RWPE1 (cell line): ENCODE measurements around the gene HSPA14.
"Not testable (repeated sequence)": the region's sequence is repeated elsewhere in the genome, so short reads cannot be mapped to it uniquely, and the experiment has no call there.

Experiments
- CTCF ChIA-PET: fragments of 350-600 bp; sonication (Branson Sonifier 250); formaldehyde crosslinking; extraction: SDS; loops from one replicate; lab custom pipeline; 2021; lab: Yijun Ruan, JAX
- POLR2A ChIA-PET: fragments of 400-600 bp; formaldehyde crosslinking; extraction: SDS; loops from one replicate; lab custom pipeline; 2020; ENCODE audit warnings: antibody characterized with exemption; ENCODE audit not compliant: low non-redundant PET; lab: Yijun Ruan, JAX
- DNase-seq: peaks from one replicate; pipeline ENCODE4 v3.0.0; 2012; ENCODE audit warnings: low spot score
- H3K27ac ChIP-seq: fragments of 450-650 bp; 2 replicates; pipeline ENCODE4 v1.5.1; 2017
- TF ChIP-seq, protein P1 (sequence below): fragments of 450-650 bp; conservative IDR thresholded peaks from 2 replicates; pipeline ENCODE4 v1.5.1; 2017; ENCODE audit warnings: low read depth, mild to moderate bottlenecking

Gene HSPA14

DNA sequence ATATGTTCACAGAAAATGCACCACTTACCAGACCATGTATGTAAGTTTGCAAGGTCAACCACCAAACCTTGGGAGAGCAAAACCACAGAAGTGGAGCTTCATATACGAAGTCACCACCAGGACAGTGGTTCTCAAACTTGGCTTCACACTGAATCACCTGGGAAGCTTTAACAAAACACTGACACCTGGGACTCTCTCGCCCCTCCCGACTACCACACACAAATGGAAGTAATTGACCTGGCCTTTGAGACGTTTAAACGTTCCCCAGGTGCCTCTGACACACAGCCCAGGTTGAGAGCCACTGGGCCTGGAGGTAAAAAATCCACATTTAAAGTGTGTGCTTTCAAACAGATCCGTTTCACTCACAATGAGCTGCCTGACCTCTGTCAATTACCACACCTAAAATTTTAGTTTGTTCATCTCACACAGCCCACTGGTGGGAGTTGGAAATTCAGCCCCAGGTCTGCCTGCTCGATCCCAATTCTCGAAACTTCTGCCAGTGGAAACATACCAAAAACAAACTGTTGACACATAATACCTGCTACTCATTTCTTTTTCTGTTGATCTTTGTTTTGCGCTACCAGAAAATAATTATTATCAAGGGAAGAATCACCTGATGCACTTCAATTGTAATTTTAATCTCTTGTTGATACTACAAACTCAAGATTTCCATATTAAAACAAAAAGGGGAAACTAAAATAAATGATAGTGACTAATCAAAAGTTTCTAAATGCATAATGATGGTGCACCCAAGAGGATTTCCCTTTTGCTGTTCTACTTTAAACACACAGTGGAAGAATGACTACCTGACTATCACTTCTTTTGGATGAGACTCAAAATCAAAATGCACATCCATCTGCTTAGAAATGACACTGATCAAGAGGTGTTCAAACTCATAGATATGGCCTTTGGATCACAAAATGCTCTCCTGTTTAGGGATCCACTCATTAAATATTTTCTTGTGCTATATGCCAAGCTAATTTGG is 26.8 kb upstream of the HSPA14 start:
- TF ChIP-seq, protein P1, sequence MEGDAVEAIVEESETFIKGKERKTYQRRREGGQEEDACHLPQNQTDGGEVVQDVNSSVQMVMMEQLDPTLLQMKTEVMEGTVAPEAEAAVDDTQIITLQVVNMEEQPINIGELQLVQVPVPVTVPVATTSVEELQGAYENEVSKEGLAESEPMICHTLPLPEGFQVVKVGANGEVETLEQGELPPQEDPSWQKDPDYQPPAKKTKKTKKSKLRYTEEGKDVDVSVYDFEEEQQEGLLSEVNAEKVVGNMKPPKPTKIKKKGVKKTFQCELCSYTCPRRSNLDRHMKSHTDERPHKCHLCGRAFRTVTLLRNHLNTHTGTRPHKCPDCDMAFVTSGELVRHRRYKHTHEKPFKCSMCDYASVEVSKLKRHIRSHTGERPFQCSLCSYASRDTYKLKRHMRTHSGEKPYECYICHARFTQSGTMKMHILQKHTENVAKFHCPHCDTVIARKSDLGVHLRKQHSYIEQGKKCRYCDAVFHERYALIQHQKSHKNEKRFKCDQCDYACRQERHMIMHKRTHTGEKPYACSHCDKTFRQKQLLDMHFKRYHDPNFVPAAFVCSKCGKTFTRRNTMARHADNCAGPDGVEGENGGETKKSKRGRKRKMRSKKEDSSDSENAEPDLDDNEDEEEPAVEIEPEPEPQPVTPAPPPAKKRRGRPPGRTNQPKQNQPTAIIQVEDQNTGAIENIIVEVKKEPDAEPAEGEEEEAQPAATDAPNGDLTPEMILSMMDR = no peak
- POLR2A ChIA-PET = no interaction called here
- H3K27ac ChIP-seq = no peak overlapping the region
- CTCF ChIA-PET = no interaction called here
- DNase-seq = no peak

DNA sequence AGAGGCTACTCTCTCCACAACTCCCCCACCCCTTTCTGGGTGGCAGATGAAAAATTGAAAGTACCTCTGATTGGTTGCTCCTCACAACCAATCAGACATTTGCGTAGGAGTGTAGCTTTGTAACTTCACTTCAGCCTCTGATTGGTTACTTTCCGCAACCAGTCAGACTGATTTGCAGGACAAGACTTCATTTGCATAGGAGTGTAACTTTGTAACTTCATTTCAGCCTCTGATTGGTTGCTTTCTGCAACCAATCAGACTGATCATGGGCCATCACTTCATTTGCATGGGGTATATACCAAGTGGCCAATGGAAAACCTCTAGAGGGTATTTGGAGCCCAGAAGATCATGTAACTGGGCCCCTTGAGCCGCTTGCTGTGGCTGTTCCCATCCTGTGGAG is 25.8 kb upstream of the HSPA14 start:
- TF ChIP-seq, protein P1 = no peak
- no peak for DNase-seq
- H3K27ac ChIP-seq = no peak overlapping the region
- CTCF ChIA-PET = no interaction called here
- POLR2A ChIA-PET = no interaction called here

DNA sequence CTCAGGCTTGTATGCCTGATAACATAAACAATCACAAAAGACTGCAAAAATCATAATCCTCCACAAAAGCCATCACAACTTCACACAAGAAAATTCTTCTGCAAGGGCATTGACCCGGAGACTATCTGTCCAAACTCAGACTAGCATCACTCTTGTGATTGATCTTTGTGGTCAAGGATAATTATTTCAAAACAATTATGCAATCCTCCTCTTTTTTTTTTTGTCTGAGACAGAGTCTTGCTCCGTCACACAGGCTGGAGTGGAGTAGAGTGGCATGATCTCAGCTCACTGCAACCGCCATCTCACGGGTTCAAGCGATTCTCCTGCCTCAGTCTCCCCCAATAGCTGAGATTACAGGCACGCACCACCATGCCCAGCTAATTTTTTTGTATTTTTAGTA is 22.4 kb upstream of the HSPA14 start:
- H3K27ac ChIP-seq = no peak overlapping the region
- no peak for DNase-seq
- TF ChIP-seq, protein P1 = no peak
- ChIA-PET POLR2A (no interaction called here), CTCF (no interaction called here)

DNA sequence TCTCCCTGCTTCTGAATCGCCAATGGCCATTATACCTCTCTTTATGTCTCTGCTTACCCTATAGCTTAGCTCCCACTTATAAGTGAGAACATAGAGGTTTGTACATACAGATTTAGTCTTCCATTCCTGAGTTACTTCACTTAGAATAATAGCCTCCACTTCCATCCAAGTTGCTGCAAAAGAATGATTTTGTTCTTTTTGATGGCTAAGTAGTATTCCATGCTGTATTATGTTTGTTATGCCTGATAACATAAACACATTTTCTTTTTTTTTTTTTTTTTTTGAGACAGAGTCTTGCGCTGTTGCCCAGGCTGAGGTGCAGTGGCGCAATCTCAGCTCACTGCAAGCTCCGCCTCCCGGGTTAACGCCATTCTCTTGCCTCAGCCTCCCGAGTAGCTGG is 21.4 kb upstream of the HSPA14 start:
- H3K27ac ChIP-seq, POLR2A ChIA-PET, DNase-seq: not testable (repeated sequence)
- CTCF ChIA-PET = interaction anchor here (0.7 kb wide), 1 partner anchor 60 kb away, joined by 5 read pairs; no protein-coding TSS in a partner anchor

DNA sequence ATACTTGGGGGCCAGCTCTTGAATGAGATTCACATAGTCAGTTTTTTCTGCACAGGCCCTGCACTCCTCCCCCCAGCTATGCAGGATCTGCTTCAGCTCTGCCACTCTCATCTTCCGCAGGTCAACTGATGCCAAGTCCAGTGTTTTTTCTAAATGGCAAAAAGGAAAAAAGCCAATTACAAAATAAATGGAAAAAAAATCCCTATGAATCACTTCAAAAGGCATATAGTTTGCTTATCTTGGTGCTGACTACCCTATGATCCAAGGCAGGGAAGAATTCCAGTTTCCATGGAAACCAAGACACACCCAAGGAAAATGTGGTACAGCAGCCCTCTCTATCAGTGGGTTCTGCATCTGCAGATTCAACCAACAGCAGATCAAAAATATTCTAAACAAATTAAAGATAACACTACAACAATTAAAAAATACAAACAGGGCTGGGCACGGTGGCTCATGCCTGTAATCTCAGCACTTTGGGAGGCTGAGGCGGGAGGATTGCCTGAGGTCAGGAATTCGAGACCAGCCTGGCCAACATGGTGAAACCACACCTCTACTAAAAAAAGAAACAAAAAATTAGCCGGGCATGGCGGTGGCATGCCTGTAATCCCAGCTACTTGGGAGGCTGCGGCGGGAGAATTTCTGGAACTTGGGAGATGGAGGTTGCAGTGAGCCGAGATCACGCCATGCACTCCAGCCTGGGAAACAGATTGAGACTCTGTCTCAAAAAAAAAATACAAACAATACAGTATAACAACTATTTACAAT is 17.9 kb upstream of the HSPA14 start:
- CTCF ChIA-PET = interaction anchor here (0.6 kb wide), 1 partner anchor 12 kb away, joined by 3 read pairs; no protein-coding TSS in a partner anchor
- peak overlapping the region; percentile 28; the same call in 1 of the 2 replicates for H3K27ac ChIP-seq
- TF ChIP-seq, protein P1 = no peak
- POLR2A ChIA-PET = no interaction called here
- peak; percentile 80 for DNase-seq

DNA sequence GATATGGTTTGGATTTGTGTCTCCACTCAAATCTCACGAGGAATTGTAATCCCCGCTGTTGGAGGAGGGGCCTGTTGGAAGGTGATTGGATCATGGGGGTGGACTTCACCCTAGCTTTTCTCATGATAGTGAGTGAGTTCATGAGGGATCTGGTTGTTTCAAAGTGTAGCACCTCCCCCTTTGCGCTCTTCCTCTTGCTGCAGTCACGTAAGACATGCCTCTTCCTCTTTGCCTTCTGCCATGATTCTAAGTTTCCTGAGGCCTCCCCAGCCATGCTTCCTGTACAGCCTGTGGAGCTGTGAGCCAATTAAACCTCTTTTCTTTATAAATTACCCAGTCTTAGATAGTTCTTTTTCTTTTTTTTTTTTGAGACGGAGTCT is 17.3 kb upstream of the HSPA14 start:
- H3K27ac ChIP-seq = peak overlapping the region; percentile 28; the same call in 1 of the 2 replicates
- DNase-seq = no peak
- CTCF ChIA-PET = no interaction called here
- TF ChIP-seq, protein P1 = no peak
- POLR2A ChIA-PET = no interaction called here
